NCI-H2029 (cell line): Measurements from ENCODE around the gene DDX5.
"Not testable (repeated sequence)": the region's sequence is repeated elsewhere in the genome, so short reads cannot be mapped to it uniquely, and the experiment has no call there.

Source experiments
- DNase-seq: peaks from one replicate; lab custom pipeline; 2025; lab: John Stamatoyannopoulos, UW

DDX5 gene

DNA sequence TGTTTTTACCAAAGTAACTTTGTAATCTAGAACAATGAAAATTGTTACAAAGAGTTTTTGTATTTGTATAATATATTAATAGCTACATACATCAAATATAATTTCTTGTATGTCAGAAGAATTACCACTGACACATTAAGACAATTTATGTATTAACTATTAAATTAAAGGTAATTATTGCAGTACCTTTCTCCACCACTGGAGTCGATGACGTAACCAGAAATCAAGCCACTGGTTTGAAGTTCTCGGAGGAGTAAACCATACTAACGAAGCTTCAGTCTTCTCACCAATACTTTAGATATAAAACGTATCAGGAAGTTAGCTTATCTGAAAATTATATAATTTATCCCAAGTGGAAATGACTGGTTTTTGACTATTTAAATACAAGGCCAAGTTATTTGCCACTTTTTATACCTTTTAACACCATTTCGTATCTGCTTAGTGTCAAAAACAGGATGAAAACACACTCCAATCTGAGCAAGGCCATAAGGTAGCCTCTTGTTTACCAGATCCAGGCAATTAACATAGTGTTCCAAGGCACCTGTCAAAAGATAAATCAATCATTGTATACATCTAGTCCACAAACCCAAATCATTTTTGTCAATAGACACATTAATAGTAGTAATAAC lies 13.5 kb downstream of the DDX5 start:
- no peak for DNase-seq

DNA sequence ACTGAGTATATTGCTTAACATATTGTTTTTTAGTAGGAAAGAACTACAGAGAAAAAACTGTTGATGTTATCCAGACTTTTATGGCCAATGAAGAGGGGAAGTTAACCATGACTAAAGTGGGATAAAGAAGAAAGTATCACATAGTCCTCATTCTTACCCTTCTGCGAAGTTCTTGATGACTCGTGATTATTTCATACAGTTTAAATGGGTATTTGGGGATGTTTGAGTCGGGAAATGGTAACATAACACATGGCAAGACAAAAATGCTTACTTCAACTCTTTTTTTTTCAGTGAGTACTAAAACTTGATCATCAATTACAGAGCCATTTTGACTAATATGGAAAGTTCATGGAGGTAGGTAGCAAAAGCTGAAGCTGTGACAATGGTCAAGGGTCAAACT lies 14.1 kb downstream of the DDX5 start:
- DNase-seq, result no peak

DNA sequence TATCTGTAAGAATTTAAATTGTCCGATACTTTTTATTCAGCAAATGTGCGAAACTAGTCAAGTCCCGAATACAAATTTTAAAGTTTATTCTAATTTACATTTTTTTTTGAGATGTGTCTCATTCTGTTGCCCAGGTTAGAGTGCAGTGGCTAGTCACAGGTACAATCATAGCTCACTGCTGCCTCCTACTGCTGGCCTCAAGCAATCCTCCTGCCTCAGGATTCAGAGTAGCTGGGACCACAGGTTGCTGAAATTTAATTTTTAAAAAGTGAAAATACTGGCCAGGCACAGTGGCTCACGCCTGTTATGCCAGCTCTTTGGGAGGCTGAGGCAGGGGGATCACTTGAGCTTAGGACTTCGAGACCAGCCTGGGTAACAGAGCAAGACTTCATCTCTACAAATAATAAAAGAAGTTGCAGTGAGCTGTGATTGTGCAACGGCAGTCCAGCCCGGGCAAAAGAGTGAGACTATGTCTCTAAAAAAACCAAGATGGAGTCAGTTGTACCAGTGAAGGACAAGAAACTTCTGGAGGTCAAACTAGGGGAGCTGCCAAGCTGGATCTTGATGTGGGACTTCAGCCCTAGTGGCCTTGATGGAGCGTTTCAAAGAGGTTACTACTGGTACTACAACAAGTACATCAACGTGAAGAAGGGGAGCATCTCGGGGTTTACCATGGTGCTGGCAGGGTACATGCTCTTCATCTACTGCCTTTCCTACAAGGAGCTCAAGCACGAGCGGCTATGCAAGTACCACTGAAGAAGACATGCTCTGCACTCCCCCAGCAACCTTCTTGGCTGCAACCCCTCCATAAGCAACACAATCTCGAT lies 14.8 kb downstream of the DDX5 start:
- DNase-seq, result no peak

DNA sequence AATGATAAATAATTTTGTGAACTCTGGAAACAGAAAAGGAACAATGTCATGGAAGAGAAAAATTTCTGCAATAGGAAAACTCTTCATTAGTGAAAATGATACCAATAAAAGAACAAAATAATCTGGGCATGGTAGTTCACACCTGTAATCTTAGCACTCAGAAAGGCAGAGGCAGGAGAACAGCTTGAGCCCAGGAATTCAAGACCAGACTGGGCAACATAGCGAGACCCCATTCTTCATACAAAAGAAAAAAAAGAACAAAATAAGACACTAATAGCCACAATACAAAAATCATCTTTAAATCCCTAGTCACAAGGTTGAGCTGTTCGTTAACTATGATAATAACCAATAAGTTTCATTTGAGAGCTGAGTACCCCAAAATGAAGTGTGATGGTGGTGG lies 17.8 kb downstream of the DDX5 start:
- DNase-seq, result no peak

DNA sequence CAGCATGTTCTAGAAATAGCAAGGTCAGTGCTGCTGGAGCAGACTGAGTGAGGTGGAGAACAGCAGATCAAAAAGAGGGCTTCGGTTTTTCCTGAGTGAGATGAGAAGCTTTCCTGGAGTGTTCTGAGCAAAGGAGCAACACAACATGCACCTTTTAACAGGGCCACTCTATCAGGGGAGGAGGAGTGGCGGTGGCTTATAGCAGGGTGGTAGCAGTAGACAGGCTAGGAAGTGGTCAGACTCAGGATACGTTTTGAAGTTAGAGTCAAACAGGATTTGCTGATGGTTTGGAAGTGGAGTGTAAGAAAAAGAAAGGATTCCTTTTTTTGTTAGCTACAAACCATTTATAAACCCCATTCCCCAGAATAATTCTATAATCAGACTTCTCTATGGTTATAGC lies 21.7 kb downstream of the DDX5 start:
- no peak for DNase-seq

DNA sequence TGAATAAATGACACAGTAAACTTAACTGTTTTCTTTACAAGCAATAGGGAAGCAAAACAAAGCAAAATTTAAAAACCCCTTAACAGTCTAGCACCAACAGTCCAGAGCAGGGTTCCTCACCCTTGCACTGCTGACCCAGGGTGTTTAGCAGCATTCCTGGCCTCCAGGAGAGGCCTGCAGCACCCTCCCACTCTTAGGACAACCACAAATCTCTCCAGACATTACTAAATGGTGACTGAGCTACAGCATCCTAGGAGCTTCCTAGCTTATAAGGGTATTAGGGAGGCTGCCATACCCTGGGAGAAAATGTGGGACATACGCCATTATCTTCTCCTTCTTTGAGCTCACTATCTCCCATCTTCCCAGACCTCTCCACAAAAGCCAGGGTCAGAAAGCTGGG lies 25.1 kb downstream of the DDX5 start:
- DNase-seq, result no peak

GRCh38 chr17:64477849-64478248 lies 28.2 kb downstream of the DDX5 start:
- no peak for DNase-seq

DNA sequence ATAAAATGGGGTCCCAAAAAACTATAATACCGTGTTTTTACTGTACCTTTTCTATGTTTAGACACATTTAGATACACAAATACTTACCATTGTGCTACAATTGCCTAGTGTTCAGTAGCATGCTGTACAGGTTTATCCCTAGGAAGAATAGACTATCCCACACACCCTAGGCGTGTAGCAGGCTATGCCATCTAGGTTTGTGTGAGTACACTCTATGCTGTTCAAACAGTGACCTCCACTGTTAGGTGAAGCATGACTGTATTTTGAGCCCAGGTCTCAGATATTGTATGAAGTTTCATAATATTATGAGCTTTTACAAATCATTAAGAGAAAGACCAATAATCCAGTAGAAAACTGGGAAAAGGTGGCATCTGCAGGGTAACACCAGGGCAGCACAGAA lies 33.5 kb downstream of the DDX5 start:
- DNase-seq, result no peak

- no peak for DNase-seq
Observed at GRCh38 chr17:64471440-64471839, 34.6 kb downstream of the DDX5 start.

DNA sequence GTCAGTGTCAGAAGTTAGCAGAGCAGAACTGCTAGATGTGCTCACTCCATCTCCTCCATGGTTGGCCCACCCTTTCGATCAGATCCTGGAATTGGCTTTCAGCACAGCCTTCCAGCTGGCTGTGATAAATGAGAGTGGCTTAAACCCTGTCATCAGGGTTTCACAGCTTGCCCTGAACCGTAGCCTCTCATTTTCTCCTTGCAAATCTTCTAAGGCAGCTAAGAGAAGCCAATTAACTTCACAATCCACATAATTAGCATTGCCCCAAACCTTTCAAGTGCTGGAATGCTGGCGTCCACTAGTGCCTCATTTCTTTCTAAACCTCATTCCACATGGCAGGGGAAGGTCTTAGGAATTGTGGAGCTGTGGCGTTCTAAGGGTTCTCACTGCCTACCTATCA lies 35.5 kb downstream of the DDX5 start:
- no peak for DNase-seq

DNA sequence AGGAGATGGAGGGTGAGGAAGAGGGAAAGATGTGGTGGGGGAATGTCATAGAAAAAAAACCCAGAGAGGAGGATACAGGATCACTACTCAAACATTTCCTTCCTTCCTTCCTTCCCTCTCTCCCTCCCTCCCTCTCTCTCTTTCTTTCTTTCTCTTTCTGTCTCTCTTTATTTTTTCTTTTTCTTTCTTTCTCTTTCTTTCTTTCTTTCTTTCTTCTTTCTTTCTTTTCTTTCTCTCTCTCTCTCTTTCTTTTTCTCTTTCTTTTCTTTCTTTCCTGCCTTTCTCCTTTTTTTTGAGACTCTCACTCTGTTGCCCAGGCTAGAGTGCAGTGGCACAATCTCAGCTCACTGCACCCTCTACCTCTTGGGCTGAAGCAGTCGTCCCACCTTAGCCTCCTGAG lies 39.3 kb downstream of the DDX5 start:
- DNase-seq, result not testable (repeated sequence)

DNA sequence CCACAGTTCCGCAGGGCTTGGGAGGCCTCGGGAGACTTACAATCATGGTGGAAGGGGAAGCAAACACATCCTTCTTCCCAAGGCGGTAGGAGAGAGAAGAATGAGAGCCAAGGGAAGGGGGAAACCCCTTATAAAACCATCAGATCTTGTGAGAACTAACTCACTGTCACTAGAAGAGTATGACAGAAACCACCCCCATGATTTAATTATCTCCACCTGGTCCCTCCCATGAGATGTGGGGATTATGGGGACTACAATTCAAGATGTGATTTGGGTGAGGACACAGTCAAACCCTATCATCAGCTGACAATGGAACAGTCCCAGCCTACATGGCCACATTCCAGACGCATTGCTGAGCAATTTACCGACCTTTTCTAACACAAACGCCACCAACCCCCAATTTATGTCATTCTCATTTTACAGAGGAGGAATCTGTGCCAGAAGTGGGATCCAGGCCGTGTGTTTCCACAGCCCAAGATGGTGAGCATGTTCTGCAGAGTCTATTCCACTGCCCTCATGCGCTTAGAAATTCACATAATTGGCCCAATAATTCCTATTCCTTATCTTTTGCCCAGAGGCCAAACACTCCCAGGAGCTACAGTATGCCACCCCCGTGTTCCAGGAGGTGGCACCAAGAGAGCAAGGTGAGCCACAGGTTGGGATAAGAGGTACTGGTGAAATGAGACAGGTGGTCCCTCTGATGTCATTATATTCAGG lies 39.9 kb downstream of the DDX5 start:
- DNase-seq, result no peak

GRCh38 chr17:64461788-64462187 lies 44.3 kb downstream of the DDX5 start:
- DNase-seq, result no peak

GRCh38 chr17:64460955-64461354 lies 45.1 kb downstream of the DDX5 start:
- no peak for DNase-seq

GRCh38 chr17:64459818-64460217 lies 46.3 kb downstream of the DDX5 start:
- not testable (repeated sequence) for DNase-seq

- no peak for DNase-seq
Observed at GRCh38 chr17:64459284-64459747, 46.8 kb downstream of the DDX5 start.

GRCh38 chr17:64458756-64459155 lies 47.3 kb downstream of the DDX5 start:
- no peak for DNase-seq

- no peak for DNase-seq
Observed at GRCh38 chr17:64457156-64457555, 48.9 kb downstream of the DDX5 start.

- DNase-seq, result no peak
Observed at GRCh38 chr17:64455993-64456885, 49.9 kb downstream of the DDX5 start.

- DNase-seq, result no peak
Observed at GRCh38 chr17:64449545-64449944, 56.5 kb downstream of the DDX5 start.

DNA sequence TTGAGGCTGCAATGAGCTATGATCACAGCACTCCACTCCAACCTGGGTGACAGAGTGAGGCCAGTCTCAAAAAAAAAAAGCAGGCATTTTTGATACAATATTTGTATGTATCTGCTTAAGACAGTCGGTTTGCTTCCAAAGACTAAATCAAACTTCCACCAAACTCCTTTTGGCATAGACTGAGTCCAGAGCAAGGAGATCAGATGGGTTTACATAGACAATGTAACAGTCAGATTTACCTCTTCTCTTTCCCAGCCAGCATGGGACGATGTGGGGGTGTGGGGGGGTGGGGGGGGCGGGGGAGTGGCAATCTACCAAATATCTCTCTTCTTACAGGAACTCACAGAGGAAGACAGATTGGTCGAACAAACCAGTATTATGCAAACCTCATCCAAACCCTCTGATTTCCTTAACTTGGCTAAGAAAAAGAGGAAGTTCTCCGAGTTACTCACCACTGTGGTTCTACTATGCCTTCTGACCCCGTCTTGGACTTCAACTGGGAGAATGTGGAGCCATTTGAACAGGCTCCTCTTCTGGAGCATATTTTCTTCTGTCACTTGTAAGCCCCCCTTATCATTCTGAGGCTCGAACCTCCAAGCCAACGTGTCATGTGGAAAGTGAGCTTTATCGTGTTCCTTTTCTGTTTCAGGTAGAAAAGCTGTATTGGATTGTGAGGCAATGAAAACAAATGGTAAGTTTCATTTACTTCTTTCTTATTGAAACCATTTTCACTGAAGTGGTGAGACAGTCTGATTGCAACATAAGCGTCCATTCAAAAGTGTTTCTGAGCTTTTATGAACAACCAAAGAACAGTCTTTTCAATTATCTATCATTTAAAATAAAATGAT lies 57.2 kb downstream of the DDX5 start, which contains the start of gene MILR1:
Gene MILR1 (plus strand): TSS at position 451 of the 848 bp plus-strand sequence. CDS start 54 bp downstream, at position 505.
- no peak for DNase-seq
